Superior temporal gyrus (tissue), 1 donor: ENCODE measurements around the gene SRPRB.

Source experiments
- DNase-seq: peaks from one replicate; pipeline ENCODE4 v3.0.0-alpha.2; 2016; ENCODE audit errors: extremely low spot score

Gene SRPRB

GRCh38 chr3:133825969-133826727 lies 20.5 kb downstream of the SRPRB start:
- no peak for DNase-seq

DNA sequence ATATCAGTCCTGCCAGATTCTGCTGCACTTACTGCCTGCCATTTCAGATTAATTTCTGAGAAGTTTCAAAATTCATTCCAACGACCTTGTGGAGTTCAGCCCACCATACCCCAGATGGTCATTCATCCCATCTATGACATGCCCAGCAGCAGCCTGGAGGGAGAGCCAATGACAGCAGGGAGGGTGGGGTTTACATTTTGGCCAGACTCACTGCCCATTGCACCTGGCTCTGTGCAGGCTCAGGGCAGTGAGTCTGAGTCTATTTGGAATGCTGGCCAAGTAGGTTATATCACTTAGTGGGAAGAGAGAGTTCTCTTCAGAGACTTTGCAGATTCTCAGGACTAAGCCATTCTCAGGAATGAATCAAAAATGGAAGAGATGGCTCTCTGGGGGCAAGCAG lies 21.5 kb downstream of the SRPRB start:
- DNase-seq: no peak

DNA sequence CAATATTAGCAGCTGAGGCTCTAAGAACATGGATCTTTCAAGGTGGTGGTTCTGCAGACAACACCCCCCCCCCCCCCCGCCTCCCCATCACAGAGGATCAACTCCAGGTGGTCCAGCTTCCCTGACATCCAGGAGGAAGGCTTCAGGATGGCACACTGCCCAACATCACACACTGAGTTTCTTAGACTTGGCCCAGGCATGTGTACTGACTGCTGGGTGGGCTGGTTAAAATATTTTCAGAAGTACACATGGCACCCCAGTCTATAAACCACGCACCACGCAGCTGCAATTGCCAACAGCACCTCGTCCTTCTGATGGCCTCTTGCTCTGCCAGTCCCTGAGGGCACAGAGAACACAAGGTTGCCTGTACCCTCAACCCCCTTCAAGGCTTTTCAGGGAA lies 22.1 kb downstream of the SRPRB start:
- DNase-seq: no peak

DNA sequence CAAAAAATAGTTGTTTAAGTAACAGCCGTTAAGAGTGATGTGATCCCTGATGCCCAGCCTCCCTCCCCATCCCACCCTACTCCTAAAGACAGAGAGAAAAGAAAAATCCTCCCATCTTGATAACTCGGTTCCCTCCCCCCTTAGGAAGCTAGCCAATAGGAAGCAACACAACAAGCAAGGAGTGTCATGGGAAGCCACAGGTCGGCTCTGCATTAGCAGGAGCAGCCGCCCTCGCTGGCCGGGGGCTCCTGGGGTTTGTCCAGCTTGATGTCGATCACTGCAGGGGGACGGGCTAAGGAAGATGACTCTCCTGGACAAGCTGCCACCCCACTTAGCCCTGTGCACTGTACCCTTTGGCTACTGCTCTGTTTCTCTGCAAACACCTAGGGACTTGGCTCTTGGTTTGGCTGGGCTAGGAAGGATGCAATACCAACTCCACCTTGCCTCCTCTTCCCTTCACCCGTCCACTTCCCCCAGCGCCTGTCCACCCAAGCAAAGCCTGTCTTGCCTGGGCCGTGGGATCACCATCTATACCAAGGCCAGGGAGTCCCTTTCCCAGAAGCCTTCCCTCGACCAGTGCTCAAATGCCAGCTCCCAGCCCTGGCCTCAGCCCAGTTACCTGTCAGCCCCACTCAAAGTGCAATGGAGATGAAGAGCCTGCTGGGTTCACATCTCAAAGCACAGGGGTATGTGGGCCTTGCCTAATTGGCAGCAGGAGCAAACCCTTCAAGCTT lies 23.1 kb downstream of the SRPRB start:
- no peak for DNase-seq

DNA sequence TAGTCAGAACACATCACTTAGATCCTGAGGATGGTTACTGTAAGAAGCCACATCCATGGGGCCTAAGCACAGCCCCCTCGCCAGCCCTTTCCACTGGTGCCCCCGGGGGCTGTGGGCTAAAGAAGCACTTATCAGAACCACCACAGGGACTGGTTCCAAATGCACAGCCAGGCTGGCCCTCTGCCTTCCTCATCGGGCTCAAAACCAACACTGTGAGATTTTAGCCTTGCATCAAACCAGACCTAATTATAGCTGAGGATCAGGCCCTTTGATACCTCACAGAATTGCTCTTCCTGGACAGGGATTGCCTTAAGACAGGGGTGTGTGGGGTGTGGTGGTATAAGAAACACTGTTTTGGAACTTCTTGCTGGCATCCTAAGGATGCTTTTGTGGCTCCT lies 23.7 kb downstream of the SRPRB start:
- no peak for DNase-seq

- no peak for DNase-seq
Measured at GRCh38 chr3:133830071-133830470, 24.5 kb downstream of the SRPRB start.

DNA sequence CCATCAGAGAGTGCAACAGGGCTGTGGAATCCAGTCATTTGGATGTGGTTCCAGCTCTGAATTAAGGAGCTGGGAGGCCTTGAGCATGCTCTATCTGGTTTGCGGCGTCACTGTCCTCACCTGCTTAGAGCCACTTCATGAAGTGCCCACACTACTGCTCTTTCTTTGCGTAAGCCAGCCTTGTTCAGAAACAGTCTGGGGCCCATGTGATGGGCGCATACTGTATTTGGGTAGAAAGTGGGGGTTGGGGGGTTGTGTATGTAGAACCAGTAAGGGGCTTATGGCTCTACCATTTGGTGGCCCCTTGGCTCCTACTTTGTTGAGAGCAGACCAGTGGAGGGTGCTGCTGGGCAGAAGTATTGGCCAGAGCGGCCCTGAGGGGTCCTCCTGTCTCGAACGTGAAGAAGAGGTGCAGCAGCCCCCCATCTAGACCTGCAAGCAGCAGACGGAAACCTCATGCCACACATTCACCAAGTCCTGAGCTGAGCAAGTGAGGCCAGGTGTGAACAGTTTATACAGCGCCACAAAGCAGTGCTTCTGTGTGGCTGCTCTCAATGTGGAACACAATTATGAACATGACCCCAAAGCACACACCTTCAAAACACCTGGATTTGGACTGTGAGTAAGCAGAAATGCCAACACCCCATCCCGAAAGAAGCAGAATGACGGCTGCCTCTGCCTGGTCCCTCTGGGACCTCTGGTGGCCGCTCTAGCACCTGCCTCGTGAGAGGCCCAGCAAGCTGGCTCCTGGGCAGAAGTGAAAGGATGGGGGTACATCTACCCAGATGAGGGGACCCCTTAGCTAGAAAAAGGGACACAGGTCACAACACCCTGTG lies 26.6 kb downstream of the SRPRB start:
- DNase-seq: no peak

GRCh38 chr3:133832802-133833144 lies 27.2 kb downstream of the SRPRB start:
- DNase-seq: no peak

- no peak for DNase-seq
Measured at GRCh38 chr3:133833267-133833666, 27.7 kb downstream of the SRPRB start.

DNA sequence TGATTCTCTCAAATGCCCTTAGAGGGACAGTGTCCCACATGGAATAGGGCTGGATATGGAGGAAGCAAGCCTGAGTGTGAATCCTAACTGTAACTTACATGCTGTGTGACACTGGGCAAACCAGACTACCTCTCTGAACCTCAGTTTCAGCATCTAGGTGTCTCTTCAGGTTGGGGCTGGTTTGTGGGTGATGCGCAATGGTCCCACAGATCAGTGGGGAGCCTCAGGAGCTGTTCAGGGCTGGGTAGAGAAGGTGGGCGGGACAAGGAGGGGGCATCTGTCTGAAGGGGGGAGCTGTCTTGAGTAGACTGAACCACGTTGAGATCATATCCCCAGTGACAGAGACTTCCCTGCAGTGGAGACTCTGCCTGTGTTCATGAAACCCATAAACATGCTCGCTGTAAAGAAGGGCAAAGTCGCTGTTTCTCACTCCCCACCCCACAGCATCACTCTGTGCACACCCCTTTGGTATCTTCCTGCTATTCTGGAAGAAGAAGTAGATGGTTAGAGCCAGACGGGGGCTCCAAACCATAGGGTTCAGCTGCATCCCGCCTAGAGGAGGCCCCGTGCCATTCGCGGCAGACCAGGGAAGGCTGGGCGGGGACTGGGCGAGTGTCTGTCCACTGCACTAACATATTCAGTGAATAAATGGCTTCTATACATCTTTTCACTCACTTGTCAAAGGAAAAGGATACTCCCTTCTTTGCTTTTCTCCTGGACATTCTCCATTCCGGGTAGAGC lies 28.4 kb downstream of the SRPRB start:
- no peak for DNase-seq

DNA sequence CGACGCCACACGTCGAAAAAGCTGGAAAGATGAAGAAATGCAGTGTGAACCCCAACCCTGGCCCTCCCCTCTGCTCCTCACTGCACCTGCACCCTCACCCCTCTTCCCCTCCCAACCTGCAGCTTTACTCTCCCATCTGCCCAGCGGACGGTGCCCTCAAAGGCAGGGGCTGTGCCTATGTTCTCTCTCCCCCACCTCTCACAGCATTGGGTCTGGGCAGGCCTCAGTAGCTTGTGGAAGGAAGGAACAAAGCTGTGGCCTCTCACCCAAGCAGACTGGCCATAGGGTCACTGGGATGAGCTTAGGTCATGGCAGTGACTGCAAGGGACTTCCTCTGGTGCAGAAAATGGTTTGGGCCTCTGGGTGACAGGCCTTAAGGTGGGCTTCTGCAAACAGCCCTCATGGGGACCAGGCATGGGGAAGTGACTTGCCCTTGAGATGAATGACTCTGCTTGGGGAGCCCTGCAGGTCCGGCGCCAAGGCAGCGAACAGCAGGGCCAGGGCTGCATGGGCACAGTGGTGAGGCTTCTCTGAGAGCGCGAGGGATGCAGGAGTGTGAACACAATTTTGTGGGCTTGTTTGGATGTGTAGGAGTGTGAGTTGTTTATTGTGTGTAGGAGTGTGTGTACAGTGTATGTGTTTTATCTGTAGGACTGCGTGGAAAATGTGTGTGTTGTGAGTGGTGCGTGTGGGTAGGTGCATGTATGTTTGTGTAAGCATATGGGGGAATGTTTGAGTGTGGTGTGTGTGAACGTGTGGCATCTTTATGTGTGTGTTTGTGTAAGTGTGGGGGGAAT lies 29.2 kb downstream of the SRPRB start:
- no peak for DNase-seq

DNA sequence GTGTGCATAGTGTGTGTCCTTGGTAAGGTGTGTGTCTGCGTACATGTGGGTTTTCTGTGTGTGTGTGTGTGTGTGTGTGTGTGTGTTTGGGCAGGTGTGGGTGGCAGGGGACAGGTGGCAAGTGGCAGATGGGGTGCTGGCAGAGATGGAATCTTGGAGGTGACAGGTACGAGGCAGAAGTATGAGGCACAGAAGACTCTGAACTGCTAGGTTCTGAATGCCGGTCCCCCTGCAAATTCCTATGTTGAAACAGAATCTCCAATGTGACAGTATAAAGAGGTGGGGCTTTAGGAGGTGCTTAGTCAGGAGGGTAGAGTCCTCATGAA lies 29.8 kb downstream of the SRPRB start:
- DNase-seq: no peak

GRCh38 chr3:133835961-133836360 lies 30.3 kb downstream of the SRPRB start:
- DNase-seq: no peak

GRCh38 chr3:133836497-133837158 lies 31.0 kb downstream of the SRPRB start:
- no peak for DNase-seq

GRCh38 chr3:133837487-133838295 lies 32.1 kb downstream of the SRPRB start:
- no peak for DNase-seq

DNA sequence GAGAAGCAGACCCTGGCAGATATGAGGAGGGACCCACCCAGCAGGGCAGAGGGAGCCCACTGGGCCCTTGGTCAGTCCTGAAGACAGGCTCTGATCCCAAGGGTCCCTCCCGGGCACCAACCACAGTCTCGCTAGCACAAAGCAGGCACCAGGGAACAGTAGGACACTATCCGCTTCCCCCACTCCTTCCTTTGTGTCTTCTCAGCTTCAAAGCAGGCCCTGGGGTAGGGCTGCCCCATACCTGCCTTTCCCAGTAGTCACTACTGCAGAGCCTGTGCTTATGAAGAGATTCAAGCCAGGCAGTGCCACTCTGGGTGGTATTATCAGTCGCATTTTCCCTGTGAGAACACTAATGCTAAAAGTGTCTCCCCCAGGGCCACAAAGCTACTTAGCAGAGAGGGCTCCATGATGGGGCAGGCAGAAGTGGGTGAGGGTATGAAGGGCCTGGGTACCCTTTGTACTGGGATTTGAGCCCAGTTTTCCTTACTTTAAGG lies 32.7 kb downstream of the SRPRB start:
- DNase-seq: no peak

DNA sequence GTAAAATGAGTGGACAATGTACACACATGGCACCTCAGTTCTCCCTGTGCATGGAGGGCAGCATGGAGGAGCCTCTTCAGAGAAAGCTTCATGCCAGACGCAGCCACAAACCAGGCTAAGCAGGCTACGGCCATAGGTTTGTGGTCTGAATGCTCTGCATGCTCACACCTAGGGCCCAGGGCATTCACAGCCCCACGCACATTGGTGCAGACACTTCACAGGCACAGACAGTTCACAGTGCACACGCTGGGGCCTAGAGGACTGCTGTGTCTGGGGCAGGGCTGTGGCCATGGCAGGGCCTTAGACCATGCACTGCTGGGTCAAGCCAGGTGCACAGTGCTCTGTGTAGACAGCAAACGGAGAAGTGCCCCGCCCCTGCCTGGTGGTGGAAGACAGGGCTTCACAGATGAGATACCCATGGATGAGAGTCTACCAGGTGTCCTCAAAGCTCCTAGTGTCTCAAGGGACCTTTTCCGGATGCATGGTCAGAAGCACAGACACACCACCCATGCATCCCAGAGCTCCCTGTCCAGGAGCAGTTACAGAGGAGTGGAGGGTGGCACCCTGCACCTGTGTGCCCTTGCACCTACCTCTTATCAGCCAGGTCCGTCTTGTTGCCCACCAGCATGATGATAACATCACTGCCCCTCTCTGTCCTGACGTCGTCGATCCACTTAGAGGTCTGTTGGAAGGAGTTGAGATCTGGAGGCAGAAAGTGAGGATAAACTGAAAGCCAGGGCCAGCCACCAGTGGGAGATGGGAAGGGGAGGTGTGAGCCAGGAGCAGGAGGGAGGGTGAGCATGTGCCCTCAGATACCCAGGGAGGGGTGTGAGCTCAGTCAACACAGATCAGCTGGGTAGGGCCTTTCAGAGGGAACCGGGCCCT lies 33.5 kb downstream of the SRPRB start:
- DNase-seq: no peak

GRCh38 chr3:133840055-133840737 lies 34.6 kb downstream of the SRPRB start:
- no peak for DNase-seq
